Measurements from ENCODE around the gene ARID4B. TPM values are rescaled to one million over a fixed set of nuclear protein-coding genes. Genes with fewer than 3 reads are reported as not detected.

ARID4B gene
- polyA plus RNA-seq, 2 of the 4 experiments (the other 2 are of a cell fraction) = 14.9 to 16.0 TPM

- ATAC-seq = peak; percentile 96
- CTCF ChIA-PET = interaction anchor here (0.5 to 1.6 kb wide), 4 partner anchors 10 to 29 kb away, joined by 3 to 5 read pairs (median 4); no protein-coding TSS in a partner anchor
- TF ChIP-seq EHMT2 (IDR thresholded peaks at IDR 0.05; ENCODE audit: low read depth) (no peak), RFX5 (IDR thresholded peaks at IDR 0.05) (0 out of 2 replicates have a peak, but pooled peaks have one; percentile 37), HOXB13 (CRISPR knock-in tag; IDR thresholded peaks at IDR 0.05; ENCODE audit: low read depth) (no peak), RNF2 (IDR thresholded peaks at IDR 0.05; ENCODE audit: borderline replicate concordance, low read depth) (no peak), JUNB (IDR thresholded peaks at IDR 0.05) (no peak), SREBF2 (IDR thresholded peaks at IDR 0.05) (no peak), ELK1 (IDR thresholded peaks at IDR 0.05; ENCODE audit: low read depth, low read length) (no peak), ZSCAN20 (CRISPR knock-in tag; IDR thresholded peaks at IDR 0.05) (no peak), PHF8 (IDR thresholded peaks at IDR 0.05; ENCODE audit: borderline replicate concordance, low read depth) (peak; percentile 93), HEYL (CRISPR knock-in tag; IDR thresholded peaks at IDR 0.05) (no peak), HDAC2 (IDR thresholded peaks at IDR 0.05) (no peak), NR3C1 (IDR thresholded peaks at IDR 0.05) (no peak), E2F6 (IDR thresholded peaks at IDR 0.05; ENCODE audit: borderline replicate concordance, low read depth) (peak; percentile 57; the same call in 1 of the 2 replicates), MAZ (IDR thresholded peaks at IDR 0.05; ENCODE audit: borderline replicate concordance, low read depth, low read length) (no peak), PBX3 (IDR thresholded peaks at IDR 0.05) (no peak), GATA3 (IDR thresholded peaks at IDR 0.05; ENCODE audit: borderline replicate concordance) (no peak), MAX (IDR thresholded peaks at IDR 0.05) (peak; percentile 84), CBX2 (IDR thresholded peaks at IDR 0.05; ENCODE audit: borderline replicate concordance, low read depth) (no peak), TP53 (CRISPR knock-in tag; IDR thresholded peaks at IDR 0.05) (no peak), NFE2L2 (conservative IDR thresholded peaks at IDR 0.05; ENCODE audit: low read length) (no peak), USF2 (IDR thresholded peaks at IDR 0.05) (no peak), ESRRA (IDR thresholded peaks at IDR 0.05; ENCODE audit: borderline replicate concordance, low read length) (no peak), JUN (IDR thresholded peaks at IDR 0.05) (peak; percentile 92 to 94; a peak in 4 of 5 replicates), HES2 (IDR thresholded peaks at IDR 0.05) (no peak), KDM5A (IDR thresholded peaks at IDR 0.05) (peak; percentile 32; the same call in 1 of the 2 replicates), HOXA7 (CRISPR knock-in tag; IDR thresholded peaks at IDR 0.05) (no peak), ATOH8 (CRISPR knock-in tag; IDR thresholded peaks at IDR 0.05; ENCODE audit: low read depth) (no peak), ZFP36 (IDR thresholded peaks at IDR 0.05; ENCODE audit: borderline replicate concordance, partially characterized antibody) (no peak), FOSL2 (IDR thresholded peaks at IDR 0.05) (no peak), FOSL2 (CRISPR knock-in tag; IDR thresholded peaks at IDR 0.05) (no peak), FOXS1 (CRISPR knock-in tag; IDR thresholded peaks at IDR 0.05) (no peak), BCL3 (IDR thresholded peaks at IDR 0.05) (peak; percentile 95; the same call in 2 of the 3 replicates), HOXB5 (CRISPR knock-in tag; IDR thresholded peaks at IDR 0.05) (no peak), TFCP2L1 (CRISPR knock-in tag; IDR thresholded peaks at IDR 0.05) (no peak), POLR2A (IDR thresholded peaks at IDR 0.05; ENCODE audit: low read length) (peak; percentile 96)
- POLR2A ChIA-PET = interaction anchor here (0.9 to 1.4 kb wide), 10 partner anchors 10 to 343 kb away, joined by 3 to 12 read pairs (median 4); partner anchors contain the start of genes B3GALNT2, GGPS1 and TOMM20
- FAIRE-seq = no peak
- H3K4me1 ChIP-seq = peaks cover 17% of the 10 kb centered on the region; the same call in 2 of the 3 replicates
- peak within 1 kb of the TSS; percentile 85 for H3K4me2 ChIP-seq
- under 1% methylated on average over 37 of the region's 52 CpGs for WGBS (ENCODE audit: missing lambda C conversion rate)
- H3K9me3 ChIP-seq = no peaks in the 10 kb centered on the region
- H3K4me3 ChIP-seq = peak within 1 kb of the TSS; percentile 79
- peak within 1 kb of the TSS; percentile 88 to 90 for H3K27ac ChIP-seq
- DNase-seq (ENCODE audit: low read depth in 1 of 2, low spot score in 1 of 2) = peak; percentile 89 to 93
These were observed 166.9 kb downstream of the ARID4B start, which contains the start of gene RBM34 for GRCh38 chr1:235160957-235161684. TSS of gene RBM34 (minus strand) at chr1:235161250. CDS start at chr1:235161226, 24 bp downstream.
